GM18508 (cell line): ENCODE measurements around the gene GYPC.
"Not testable (repeated sequence)": the region's sequence is repeated elsewhere in the genome, so short reads cannot be mapped to it uniquely, and the experiment has no call there.

Source experiments
- ATAC-seq: cut with Tn5 transposase; IDR thresholded peaks from one replicate; pipeline ENCODE4 v1.9.1; 2021; ENCODE audit warnings: moderate number of reproducible peaks; ENCODE audit not compliant: insufficient read depth, unreplicated experiment

The GYPC gene

DNA sequence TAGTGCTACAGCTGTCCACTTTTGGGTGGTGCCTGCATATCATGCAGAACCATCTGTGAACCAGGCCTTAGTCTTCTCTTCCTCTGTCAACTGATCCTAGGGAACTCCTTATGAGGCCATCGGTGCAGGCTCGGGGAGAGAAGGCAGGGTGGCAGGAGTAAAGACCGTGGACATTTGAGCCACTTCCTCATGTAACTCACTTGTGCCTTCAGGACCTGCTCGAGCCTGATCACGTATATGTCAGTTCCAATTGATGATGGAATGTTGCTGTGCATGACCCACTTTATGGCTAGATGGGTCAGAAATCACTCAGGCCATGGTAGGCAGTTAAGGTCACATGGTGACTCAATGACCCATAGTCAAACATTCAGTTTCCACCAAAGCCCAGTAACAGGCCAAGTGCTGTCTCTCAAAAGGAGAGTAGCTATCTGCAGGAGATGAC lies 7.6 kb upstream of the GYPC start:
- ATAC-seq: not testable (repeated sequence)

- no peak for ATAC-seq
Measured at GRCh38 chr2:126649101-126649500, 6.9 kb upstream of the GYPC start.

DNA sequence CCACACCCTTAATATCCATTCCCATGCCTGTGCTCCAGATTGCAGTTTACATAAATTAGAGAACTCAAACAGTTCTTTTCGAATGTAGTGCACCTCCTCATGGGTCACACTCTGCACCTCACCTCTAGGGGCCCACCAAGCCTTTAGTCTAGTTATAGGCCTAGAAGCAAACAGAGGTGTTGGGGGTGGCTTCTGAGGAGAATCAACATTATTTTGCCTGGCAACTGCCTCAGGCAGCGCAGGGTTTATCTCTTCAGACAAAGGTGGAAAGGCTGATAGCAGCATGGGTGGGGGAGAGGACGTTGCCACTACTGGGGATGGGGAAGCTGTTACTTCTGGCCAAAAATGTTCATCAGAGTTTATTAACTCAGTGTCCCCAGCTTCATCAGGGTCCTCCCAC lies 5.0 kb upstream of the GYPC start:
- ATAC-seq: no peak

DNA sequence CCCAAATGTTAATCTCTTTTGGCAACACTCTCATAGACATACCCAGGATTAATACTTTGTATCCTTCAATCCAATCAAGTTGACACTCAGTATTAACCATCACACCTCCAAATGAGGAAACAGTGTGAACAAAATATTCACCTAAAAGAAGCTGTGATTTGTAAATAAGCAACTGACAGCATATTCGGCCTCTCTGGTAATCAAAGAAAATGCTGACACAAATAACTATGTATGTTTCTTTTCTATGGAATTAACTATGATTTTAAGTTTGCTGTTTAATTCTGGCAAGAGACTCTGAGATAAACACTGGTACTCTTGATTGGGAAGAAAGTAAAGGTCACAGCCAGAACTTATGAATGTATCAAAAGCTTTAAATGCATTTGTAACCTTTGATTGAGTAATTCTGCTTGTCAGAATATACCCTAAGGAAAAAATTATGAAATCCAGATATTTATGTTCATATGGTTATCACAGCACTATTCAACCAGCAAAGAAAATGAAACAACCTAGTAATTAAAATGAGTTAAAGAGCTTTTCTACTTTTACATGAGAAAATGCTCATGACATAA lies 3.6 kb upstream of the GYPC start:
- ATAC-seq: no peak

DNA sequence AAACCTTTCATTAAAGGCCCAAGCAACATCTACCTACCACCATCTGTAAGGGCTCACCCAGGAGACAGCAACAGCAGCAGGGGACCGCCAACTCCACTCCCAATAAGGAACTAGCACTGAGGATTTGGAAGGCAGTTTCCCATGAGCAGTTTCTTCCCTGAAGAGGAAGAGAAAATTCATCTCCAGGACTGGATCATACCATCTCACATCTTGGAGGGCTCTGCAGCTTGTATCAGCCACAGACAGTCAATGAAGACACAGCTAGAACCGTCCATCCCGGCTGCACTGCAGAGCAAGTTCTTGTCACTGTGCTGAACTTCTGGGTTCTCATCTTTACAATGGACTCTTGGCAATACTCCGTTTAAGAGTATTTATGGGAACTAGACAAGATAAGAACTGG lies 2.8 kb upstream of the GYPC start:
- no peak for ATAC-seq

DNA sequence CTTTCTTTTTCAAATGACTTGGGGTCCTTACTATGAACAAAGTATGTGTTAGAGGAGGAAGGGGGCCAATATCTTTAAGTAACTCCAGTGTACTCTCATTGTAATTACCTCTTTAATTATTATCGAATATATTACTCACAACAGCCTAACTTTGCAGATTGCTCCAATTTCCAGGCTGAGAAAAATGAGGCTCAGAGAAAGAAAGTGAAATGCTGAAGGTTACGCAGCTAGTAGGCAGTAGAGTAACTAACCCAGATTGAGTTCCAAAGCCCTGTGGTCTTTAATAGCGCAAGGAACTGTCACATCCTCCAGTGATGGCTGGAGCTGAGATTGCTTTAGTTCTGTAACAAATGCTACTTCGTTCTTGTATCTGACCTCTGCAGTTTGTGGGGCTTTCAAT lies 2.2 kb upstream of the GYPC start:
- ATAC-seq: no peak

DNA sequence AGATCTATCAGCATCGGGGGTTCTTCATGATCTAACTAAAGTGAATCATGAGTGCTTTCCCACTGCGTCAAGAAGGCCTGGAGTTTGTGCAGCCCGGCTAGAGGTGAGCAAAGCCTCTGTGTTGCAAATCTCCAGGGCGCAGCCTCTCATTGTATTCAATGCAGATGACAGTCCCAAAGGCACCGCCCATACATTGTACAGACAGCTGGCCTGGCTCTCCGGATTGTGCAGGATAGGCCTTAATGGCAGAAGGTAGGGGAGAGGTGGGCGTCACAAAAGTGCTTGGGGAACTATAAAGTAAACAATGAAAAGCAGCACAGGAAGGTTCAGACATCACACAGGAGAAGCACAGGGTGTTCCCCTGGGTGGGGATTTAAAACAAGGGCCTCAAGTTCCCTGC lies 907 bp upstream of the GYPC start:
- ATAC-seq: no peak

DNA sequence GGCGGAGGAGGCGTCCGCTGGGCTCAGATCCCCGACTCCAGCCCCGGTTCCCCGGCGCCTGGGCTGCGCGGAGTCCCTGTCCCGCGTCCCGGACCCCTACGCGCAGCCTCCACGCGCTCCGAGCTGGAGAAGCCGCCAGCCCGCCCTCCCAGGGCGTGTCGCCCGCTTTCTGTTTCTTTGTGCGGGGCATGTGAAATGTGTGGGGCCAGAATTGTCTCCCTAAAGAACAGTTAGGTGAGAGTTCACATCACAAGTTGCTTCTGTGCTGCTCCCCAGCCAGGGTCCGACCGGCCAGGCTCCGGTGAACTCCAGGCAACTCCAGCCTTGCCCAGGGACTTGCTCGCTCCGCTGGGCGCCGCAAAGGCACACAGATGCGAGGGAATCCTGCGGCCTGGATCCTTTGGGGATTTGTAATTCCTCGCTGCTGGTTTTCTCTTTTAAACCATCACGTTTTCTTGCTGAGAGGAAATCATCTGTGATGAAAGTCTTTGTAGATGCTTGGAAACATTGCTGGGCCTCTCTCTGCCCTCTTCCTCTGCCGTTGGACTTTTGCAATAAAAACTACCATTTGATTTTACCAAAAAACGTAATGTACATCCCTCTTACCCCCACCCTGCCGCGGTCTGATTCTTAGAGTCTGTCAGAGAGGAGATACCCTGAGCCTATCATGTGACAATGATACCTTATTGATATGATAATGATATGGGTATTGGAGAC lies 631 bp downstream of the GYPC start:
- ATAC-seq: no peak

GRCh38 chr2:126657148-126657635 lies 1.2 kb downstream of the GYPC start:
- ATAC-seq: no peak

- peak; percentile 42 for ATAC-seq
Measured at GRCh38 chr2:126657636-126658318, 1.8 kb downstream of the GYPC start.

DNA sequence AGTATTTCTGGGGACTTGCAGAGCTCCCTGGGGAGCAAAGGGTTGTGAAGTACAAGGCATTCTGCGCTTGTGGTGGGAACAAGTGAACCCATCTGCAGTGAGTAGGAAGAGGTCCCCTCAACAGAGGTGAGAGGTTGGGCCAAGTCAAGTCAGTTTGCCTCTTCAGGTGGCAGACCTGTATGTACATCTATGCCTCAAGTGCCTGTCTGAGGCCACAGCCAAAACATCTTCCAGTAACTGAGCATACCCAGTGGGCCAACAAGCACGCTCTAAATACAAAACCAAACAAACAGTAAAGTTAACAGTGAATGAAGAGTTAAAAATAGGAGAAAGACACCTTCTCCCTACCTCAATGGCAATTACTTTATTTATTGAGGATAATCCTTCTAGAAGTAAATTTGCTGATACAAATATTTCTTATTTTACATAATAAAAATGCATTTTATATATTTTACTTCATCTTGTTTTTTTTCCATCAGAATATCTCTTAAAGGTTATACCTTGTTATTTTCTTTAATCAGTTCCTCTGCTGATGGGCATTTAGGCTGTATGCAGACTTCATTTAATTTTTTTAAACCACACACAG lies 2.5 kb downstream of the GYPC start:
- no peak for ATAC-seq

DNA sequence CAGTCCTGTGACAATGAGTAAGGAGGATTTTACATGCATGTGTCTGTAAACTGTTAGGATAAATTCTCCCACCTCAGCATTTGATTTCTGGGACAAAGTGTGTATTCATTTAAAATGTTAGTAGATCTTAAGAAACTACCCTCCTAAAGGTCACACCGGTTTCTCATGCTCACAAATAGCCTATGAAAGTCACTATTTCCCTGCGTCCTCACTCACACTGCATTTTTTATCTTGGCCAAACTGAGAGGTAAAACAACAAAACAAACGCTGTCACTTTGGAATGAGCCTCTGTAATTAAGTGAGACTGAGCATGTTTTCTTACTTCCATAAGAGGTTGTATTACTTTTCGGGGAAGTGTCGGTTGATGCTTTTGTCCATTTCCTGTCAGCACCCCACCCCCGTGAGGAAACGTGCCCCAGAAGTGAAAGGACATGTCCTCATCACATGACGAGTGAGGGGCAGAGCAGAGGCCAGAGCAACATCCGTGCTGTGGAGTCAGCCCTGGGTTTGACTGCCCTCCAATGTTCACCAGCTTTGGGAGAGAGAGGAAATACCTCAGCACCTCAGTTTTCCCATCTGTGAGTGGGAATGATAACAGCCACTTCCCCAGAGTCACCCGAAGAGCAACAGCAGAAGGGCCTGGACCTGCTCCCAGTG lies 3.1 kb downstream of the GYPC start:
- ATAC-seq: peak; percentile 31

DNA sequence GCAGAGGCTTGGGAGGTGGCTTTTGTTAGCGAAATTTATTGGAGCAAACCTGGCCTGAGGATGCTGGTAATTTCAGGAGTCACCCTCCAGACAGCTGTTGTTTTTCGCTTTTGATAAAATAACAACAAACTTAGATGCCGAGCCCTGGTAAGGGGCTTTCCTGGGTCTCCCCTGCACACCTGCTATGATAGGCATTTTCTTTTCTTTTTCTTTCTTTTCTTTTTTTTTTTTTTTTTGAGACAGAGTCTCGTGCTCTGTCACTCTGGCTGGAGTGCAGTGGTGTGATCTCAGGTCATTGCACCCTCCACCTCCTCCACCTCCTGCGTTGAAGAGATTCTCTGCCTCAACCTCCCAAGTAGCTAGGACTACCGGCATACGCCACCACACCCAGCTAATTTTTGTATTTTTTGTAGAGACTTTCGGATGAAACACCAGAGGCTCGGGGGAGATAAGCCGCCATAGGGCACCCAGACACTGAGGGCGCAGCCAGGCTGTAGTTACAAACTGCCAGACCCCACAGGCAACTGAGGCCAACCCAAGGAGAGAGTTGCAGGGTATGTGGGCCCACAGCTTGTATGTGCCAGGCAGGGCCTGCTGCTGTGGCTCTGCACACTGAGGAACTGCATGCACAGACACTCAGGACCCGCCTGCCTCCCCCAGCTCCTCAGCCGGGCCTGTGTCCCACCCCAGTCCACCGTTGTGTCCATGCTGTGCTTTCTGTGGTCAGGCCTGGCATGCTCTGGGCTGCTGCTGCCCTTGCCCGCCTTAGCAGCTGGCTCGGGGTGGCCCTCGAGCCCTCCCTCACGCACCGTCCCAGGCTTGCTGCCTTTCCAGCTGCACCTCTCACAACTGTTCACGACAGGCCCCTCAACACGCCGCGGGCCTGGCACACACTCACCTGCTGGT lies 3.9 kb downstream of the GYPC start:
- ATAC-seq: no peak

GRCh38 chr2:126660971-126661370 lies 5.0 kb downstream of the GYPC start:
- ATAC-seq: no peak

DNA sequence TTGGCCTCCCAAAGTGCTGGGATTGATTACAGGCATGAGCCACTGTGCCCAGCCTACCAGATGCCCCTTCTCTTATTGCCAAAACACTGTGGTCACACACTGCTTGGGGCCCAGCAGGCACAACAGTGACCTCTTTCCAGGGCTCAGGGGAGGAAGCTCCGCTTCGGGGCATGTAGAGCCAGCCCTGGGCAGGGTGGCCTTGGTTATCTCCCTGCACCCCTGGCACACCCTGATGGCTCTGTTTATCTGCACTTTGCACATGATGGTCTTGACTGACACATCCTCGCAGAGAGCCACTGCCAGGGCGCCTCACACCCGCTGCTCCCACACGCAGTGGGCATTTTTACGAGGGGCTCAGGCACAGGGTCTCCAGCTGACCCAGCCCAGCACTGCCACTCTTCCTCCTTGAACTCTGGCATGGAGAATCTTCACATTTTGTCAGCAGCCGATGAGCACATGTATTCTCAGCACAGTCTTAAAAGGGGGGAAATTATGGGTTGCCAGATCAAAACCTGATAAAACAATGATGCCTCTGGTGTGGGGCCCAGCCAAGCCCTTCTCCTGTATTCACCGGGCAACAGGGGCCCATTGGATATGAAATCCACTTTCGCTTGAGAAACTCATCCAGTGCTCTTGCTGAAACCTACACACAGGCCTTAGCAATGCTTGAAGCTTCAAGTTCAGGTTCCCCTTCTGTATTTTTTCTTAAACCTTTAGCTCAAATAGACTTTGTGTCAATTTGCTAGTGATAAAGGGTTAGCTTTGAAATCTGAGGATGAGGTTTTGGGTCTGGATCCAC lies 5.9 kb downstream of the GYPC start:
- no peak for ATAC-seq

DNA sequence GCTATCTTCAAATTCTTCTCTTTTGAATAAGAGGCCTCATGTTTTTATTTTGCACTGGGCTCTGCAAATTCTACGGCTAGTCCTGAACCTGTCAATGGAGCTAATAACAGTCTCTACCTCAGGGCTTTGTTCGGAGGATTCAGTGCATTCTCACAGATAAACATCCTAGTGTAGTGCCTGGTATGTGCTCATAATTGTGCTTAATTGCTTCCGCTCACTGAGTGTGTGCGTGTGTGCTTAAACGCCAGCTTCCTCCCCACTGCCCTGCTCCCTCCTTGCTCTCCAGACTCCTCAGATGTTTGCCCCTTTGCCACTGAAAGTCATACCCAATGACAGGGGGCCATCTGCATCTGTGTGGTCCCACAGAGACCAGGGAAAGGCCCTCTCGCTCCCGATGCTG lies 6.7 kb downstream of the GYPC start:
- ATAC-seq: no peak

DNA sequence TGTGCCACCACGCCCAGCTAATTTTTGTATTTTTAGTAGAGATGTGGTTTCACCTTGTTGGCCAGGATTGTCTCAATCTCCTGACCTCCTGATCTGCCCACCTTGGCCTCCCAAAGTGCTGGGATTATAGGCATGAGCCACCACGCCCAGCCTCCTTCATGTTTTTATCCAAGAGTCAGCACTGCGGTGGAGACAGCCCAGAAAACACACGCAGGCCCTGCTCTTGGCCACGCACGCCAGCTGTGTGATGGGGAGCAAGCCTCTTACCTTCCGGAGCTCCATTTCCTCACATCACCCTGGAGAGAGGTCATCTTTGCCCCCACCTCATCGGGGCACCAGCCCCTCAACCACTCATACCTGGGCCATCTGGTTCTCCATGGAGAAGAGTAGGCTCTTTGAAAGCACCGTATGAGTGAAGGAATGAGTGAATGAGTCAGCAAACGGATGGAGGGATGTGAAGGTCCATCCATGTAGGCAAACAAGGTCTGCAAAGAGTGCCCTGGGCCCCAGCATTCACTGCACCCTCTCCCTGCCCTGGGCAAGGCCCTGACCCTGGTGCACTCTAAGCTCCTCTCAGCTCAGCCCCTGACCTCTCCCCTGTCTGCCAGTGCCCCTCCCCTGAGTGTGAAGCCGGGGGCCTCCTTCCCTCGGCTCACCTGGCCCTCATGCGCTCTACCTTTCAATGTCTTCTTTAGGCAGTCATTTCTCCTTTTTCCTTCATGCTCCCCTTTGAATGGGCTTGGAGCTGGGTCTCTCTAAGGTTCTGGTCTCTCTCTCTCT lies 7.4 kb downstream of the GYPC start:
- ATAC-seq: no peak

DNA sequence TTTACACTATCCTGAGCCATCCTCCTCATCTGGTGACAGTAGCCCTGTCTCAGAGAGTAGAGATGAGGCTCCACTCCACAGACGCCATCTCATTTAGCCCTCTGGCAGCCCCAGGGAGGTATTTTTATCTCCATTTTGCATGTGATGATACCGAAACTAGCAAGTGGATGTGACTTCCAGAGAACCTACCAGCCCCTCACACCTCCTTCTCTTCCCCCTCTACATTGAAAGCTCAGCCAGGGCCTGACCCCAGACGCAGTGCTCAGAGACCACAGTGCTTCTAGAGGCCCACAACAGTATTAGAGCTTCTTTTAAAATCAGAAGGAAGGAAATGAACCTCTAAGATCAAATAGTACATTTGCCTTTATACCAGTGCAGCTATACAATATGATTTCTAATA lies 8.3 kb downstream of the GYPC start:
- ATAC-seq: peak; percentile 65
